ENCODE measurements around the gene JPH2. TPM values are rescaled to one million over a fixed set of nuclear protein-coding genes. Genes with fewer than 3 reads are reported as not detected.

The JPH2 gene
- total RNA-seq, 1 donor from 2014 or later, result 2.9 TPM

GRCh38 chr20:44187772-44188709 is 1.1 kb upstream of the JPH2 start:
- no peak for DNase-seq (ENCODE audit: low read depth)
- H3K4me3 ChIP-seq (ENCODE audit: low read depth, low read length), result peak overlapping the region; percentile 60
- TF ChIP-seq, protein P1, sequence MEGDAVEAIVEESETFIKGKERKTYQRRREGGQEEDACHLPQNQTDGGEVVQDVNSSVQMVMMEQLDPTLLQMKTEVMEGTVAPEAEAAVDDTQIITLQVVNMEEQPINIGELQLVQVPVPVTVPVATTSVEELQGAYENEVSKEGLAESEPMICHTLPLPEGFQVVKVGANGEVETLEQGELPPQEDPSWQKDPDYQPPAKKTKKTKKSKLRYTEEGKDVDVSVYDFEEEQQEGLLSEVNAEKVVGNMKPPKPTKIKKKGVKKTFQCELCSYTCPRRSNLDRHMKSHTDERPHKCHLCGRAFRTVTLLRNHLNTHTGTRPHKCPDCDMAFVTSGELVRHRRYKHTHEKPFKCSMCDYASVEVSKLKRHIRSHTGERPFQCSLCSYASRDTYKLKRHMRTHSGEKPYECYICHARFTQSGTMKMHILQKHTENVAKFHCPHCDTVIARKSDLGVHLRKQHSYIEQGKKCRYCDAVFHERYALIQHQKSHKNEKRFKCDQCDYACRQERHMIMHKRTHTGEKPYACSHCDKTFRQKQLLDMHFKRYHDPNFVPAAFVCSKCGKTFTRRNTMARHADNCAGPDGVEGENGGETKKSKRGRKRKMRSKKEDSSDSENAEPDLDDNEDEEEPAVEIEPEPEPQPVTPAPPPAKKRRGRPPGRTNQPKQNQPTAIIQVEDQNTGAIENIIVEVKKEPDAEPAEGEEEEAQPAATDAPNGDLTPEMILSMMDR (conservative IDR thresholded peaks at IDR 0.05; ENCODE audit: low read depth, low read length), result no peak

GRCh38 chr20:44186674-44187053 is 324 bp downstream of the JPH2 start:
- peak overlapping the region; percentile 60 for H3K4me3 ChIP-seq (ENCODE audit: low read depth, low read length)
- no peak for DNase-seq (ENCODE audit: low read depth)
- TF ChIP-seq, protein P1 (conservative IDR thresholded peaks at IDR 0.05; ENCODE audit: low read depth, low read length), result no peak

DNA sequence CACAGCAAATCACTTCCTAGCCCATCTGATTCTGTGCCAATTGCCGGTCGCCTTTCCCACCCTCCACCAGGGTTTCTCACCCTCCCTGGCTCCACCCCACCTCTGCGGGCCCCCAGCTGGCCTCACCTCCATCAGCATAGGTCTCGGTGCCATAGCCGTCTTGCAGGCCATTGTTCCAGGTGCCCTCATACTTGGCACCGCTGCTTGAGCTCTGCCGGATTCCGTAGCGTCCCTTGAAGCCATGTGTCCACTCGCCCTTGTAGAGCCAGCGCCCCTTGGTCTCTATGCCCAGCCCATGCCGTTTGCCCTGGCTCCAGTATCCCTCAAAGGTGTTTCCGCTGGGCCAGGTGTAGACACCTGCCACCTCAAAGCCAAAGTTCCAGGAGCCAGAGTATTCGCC is 787 bp downstream of the JPH2 start:
- TF ChIP-seq, protein P1 (conservative IDR thresholded peaks at IDR 0.05; ENCODE audit: low read depth, low read length), result no peak
- peak overlapping the region; percentile 60 for H3K4me3 ChIP-seq (ENCODE audit: low read depth, low read length)
- DNase-seq (ENCODE audit: low read depth), result no peak

DNA sequence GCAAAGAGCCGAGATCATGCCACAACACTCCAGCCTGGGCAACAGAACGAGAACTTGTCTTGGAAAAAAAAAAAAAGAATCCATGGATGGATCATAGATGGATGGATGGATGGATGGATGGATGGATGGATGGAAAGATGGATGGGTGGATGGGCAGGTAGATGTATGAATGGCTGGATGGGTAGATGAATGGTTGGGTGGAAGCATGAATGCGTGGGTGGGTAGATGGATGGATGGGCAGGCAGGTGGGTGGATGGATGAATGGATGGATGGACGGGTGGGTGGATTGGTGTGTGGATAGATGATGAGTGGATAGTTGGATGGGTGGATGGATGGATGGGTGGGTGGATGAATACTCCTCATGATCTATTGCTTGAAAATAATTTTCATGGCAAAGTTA is 1.4 kb downstream of the JPH2 start:
- DNase-seq (ENCODE audit: low read depth), result no peak
- TF ChIP-seq, protein P1 (conservative IDR thresholded peaks at IDR 0.05; ENCODE audit: low read depth, low read length), result no peak
- no peak overlapping the region for H3K4me3 ChIP-seq (ENCODE audit: low read depth, low read length)

- H3K4me3 ChIP-seq (ENCODE audit: low read depth, low read length), result no peak overlapping the region
- DNase-seq (ENCODE audit: low read depth), result no peak
Observed at GRCh38 chr20:44183282-44183681, 3.7 kb downstream of the JPH2 start.

DNA sequence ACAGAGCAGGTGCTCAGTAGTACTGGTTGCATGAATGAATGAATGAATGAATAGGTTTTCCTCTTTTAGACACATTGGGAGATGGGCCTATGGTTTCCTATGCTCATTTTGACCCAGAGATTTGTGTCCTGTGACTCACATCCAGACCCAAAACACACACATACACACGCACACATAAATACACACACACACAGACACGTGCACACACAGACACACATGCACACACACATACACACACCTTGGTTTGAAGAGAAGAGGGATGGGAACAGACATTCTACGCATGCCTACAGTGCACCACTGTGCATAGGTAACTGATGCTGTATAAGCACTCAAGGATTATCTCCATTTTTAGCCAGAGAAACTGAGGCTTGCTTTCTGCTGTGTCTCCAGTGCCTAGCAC is 4.1 kb downstream of the JPH2 start:
- DNase-seq (ENCODE audit: low read depth), result no peak
- no peak overlapping the region for H3K4me3 ChIP-seq (ENCODE audit: low read depth, low read length)
- TF ChIP-seq, protein P1 (conservative IDR thresholded peaks at IDR 0.05; ENCODE audit: low read depth, low read length), result no peak

More at GRCh38 chr20:44183282-44183681, 3.7 kb downstream of the JPH2 start:
- TF ChIP-seq, protein P1 (conservative IDR thresholded peaks at IDR 0.05; ENCODE audit: low read depth, low read length), result no peak
